OCI-LY7 (cell line): ENCODE measurements around the gene CAPN9. TPM values are rescaled to one million over a fixed set of nuclear protein-coding genes. Genes with fewer than 3 reads are reported as not detected.

ENCODE experiments used
- BruUV-seq: library from RNA; stranded (reverse); fragments of 400-500 nt; replicated peaks from 2 replicates; lab custom pipeline; 2021; lab: Mats Ljungman, UMichigan
- CTCF ChIA-PET: fragments of 300-600 bp; sonication (Branson Sonifier 250); formaldehyde crosslinking; loops from one replicate; lab custom pipeline; 2022; ENCODE audit warnings: antibody characterized with exemption; ENCODE audit not compliant: unreplicated experiment; lab: Charles Lee
- POLR2A ChIA-PET: fragments of 300-600 bp; sonication (Branson Sonifier 250); formaldehyde crosslinking; loops from one replicate; lab custom pipeline; 2022; ENCODE audit warnings: antibody characterized with exemption; lab: Charles Lee
- DNase-seq: peaks from one replicate; pipeline ENCODE4 v3.0.0-alpha.2; 2015; ENCODE audit warnings: low spot score
- H2AFZ ChIP-seq: fragments of 200-600 bp; sonication (generic), shearing (Covaris generic); 2 replicates; pipeline ENCODE4 v1.6.1; 2014; ENCODE audit warnings: mild to moderate bottlenecking, antibody characterized with exemption, low read length, moderate library complexity
- H3K27ac ChIP-seq: fragments of 200-600 bp; sonication (generic); 2 replicates; pipeline ENCODE4 v1.5.1; 2014; ENCODE audit warnings: mixed run types, low read depth, mild to moderate bottlenecking, moderate library complexity, low read length, inconsistent platforms; ENCODE audit not compliant: poor library complexity, severe bottlenecking
- H3K36me3 ChIP-seq: fragments of 200-600 bp; sonication (generic); 2 replicates; pipeline ENCODE4 v1.6.1; 2014; ENCODE audit warnings: mild to moderate bottlenecking, antibody characterized with exemption, low read length, moderate library complexity, mixed read lengths; ENCODE audit not compliant: insufficient read depth
- H3K4me1 ChIP-seq: fragments of 200-600 bp; sonication (generic); 2 replicates; pipeline ENCODE4 v1.5.1; 2014; ENCODE audit warnings: mild to moderate bottlenecking, low read length; ENCODE audit not compliant: insufficient read depth, poor library complexity, severe bottlenecking
- H3K4me2 ChIP-seq: fragments of 200-600 bp; sonication (generic); 2 replicates; pipeline ENCODE4 v1.6.1; 2014; ENCODE audit warnings: mild to moderate bottlenecking, low read length
- H3K4me3 ChIP-seq: fragments of 200-600 bp; sonication (generic); 2 replicates; pipeline ENCODE4 v1.5.1; 2014; ENCODE audit warnings: mild to moderate bottlenecking, low read depth, low read length; ENCODE audit not compliant: poor library complexity, severe bottlenecking
- H3K79me2 ChIP-seq: fragments of 200-600 bp; sonication (generic); 2 replicates; pipeline ENCODE4 v1.6.1; 2016; ENCODE audit warnings: low read depth, mild to moderate bottlenecking, low read length, moderate library complexity, mixed read lengths; ENCODE audit not compliant: insufficient read depth
- H3K9me2 ChIP-seq: fragments of 200-600 bp; sonication (generic); 2 replicates; pipeline ENCODE4 v1.6.1; 2016; ENCODE audit warnings: mild to moderate bottlenecking, low read length, mixed read lengths; ENCODE audit not compliant: insufficient read depth
- H3K9me3 ChIP-seq: fragments of 200-600 bp; sonication (generic); 2 replicates; pipeline ENCODE4 v1.6.1; 2014; ENCODE audit warnings: mild to moderate bottlenecking, mixed run types, low read length, mixed read lengths
- H4K20me1 ChIP-seq: fragments of 200-600 bp; sonication (generic); 2 replicates; pipeline ENCODE4 v1.6.1; 2014; ENCODE audit warnings: mild to moderate bottlenecking, antibody characterized with exemption, low read length, moderate library complexity, mixed read lengths; ENCODE audit not compliant: insufficient read depth
- EZH2phosphoT487 ChIP-seq: fragments of 200-600 bp; sonication (generic); IDR thresholded peaks from 2 replicates; pipeline ENCODE4 v1.6.1; 2018; ENCODE audit warnings: low read depth, borderline replicate concordance, mild to moderate bottlenecking, mixed run types, antibody characterized with exemption, low read length, moderate library complexity, mixed read lengths
- intact Hi-C: fragments of 100-400 bp; cut with micrococcal nuclease; formaldehyde crosslinking; loops from one replicate; pipeline ENCODE4 v1.10.0; 2022; ENCODE audit not compliant: unreplicated experiment
- total RNA-seq, 2 experiments: library from RNA; depleted of rRNA in 1 of 2; stranded (reverse); fragments of >200 nt in 1 of 2; shearing (Covaris generic) in 1 of 2; gene quantifications; 2 replicates each; pipeline ENCODE4 v1.2.3, GENCODE V29; 2014 to 2022
- TF ChIP-seq, protein P1 (sequence below): fragments of 200-600 bp; sonication (generic); conservative IDR thresholded peaks from 2 replicates; pipeline ENCODE4 v1.5.1; 2014; ENCODE audit warnings: mild to moderate bottlenecking, antibody characterized with exemption, low read length, moderate library complexity, mixed read lengths

The CAPN9 gene
- total RNA-seq, 2 experiments from 2014 or later: not detected

DNA sequence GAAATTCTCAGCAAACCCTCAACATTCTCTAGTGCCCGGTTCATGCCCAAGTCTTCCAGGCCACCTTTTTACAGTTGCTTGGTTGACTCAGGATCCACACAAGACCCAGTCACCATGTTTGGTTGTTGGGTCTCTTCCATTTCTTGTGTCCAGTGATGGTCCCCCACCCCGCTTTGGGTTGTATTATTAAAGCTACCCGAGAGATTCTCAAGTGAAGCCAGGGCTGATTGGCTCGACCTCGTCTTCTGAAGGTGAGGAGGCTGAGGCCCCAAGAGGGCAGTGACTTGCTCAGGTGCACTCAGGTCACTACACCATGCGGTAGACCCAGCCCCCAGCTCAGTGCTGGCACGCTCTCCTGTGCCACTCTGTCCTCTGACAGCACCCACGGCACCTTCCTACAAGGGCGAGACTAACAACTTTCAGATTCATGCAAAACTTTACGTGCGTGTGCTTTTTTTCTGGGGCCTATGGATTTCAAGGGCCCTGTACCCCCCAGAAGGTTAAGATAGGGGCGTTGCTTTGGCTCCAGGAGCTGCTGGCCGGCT, 50.3 kb downstream of the CAPN9 start:
- no peaks in the 10 kb centered on the region for H3K36me3 ChIP-seq
- no peaks in the 10 kb centered on the region for H3K9me3 ChIP-seq
- H4K20me1 ChIP-seq: no peaks in the 10 kb centered on the region
- TF ChIP-seq, protein P1, sequence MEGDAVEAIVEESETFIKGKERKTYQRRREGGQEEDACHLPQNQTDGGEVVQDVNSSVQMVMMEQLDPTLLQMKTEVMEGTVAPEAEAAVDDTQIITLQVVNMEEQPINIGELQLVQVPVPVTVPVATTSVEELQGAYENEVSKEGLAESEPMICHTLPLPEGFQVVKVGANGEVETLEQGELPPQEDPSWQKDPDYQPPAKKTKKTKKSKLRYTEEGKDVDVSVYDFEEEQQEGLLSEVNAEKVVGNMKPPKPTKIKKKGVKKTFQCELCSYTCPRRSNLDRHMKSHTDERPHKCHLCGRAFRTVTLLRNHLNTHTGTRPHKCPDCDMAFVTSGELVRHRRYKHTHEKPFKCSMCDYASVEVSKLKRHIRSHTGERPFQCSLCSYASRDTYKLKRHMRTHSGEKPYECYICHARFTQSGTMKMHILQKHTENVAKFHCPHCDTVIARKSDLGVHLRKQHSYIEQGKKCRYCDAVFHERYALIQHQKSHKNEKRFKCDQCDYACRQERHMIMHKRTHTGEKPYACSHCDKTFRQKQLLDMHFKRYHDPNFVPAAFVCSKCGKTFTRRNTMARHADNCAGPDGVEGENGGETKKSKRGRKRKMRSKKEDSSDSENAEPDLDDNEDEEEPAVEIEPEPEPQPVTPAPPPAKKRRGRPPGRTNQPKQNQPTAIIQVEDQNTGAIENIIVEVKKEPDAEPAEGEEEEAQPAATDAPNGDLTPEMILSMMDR: no peak
- no peak overlapping the region for H3K4me3 ChIP-seq
- no peak overlapping the region for H3K27ac ChIP-seq
- no peak for DNase-seq
- H3K9me2 ChIP-seq: no peaks in the 10 kb centered on the region
- no peak overlapping the region for H2AFZ ChIP-seq
- H3K4me2 ChIP-seq: no peak overlapping the region
- POLR2A ChIA-PET: no interaction called here
- no TSS peak for BruUV-seq
- H3K79me2 ChIP-seq: no peaks in the 10 kb centered on the region
- intact Hi-C loops: no loop called here
- CTCF ChIA-PET: no interaction called here
- H3K4me1 ChIP-seq: no peaks in the 10 kb centered on the region

DNA sequence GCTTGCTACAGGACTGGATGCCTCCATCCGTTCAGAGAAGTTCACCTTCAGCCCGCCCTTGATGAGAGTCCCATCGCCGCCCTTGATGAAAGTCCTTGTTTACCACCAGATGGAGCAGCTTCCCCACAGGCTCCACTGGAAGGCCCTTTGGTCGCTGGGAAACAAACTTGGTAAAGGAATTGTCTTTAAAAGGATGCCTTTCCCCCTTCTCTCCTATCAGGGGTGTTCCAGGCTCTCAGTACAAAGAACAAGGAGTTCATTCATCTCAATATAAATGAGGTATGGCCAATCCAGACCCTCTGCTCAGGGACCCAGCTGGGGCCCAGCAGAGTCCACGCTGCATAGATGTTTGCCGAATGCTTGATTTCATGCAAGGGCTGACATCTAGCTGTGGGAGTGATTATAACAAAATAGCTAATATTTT, 50.8 kb downstream of the CAPN9 start:
- peak; percentile 5 for DNase-seq
- POLR2A ChIA-PET: interaction anchor here (0.5 kb wide), 1 partner anchor 503 kb away, joined by 3 read pairs; no protein-coding TSS in a partner anchor
- no peaks in the 10 kb centered on the region for H4K20me1 ChIP-seq
- H2AFZ ChIP-seq: no peak overlapping the region
- no peak for TF ChIP-seq EZH2phosphoT487
- TF ChIP-seq, protein P1: peak; percentile 54
- intact Hi-C loops: loop anchor here (1.0 kb wide), 1 partner anchor 413 kb away; no protein-coding TSS in a partner anchor
- H3K9me3 ChIP-seq: no peaks in the 10 kb centered on the region
- no peaks in the 10 kb centered on the region for H3K36me3 ChIP-seq
- no peak overlapping the region for H3K4me2 ChIP-seq
- BruUV-seq: no TSS peak
- no peak overlapping the region for H3K27ac ChIP-seq
- H3K4me1 ChIP-seq: no peaks in the 10 kb centered on the region
- H3K9me2 ChIP-seq: no peaks in the 10 kb centered on the region
- H3K4me3 ChIP-seq: no peak overlapping the region
- CTCF ChIA-PET: no interaction called here
- H3K79me2 ChIP-seq: no peaks in the 10 kb centered on the region

DNA sequence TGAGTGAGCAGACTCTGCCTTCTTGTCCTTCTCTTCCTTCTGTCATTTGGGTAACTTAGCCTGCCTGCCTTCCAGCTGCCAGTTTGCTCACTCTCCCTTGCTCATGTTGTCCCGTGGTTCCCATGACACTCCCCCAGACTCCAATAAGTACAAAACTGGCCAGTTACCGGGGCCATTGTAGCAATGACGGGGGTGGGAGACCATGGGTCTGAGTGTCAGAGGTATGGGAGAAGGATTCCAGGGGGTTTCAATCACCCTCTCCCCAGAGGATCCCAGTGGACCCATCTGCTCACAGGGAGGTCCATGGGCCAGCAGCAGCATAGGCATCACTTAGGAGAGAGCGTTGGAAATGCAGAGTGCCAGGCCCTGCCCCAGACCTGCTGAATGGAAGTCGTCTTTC, 51.3 kb downstream of the CAPN9 start:
- no peak for DNase-seq
- Histone ChIP-seq H3K36me3 (no peaks in the 10 kb centered on the region), H4K20me1 (no peaks in the 10 kb centered on the region), H3K79me2 (no peaks in the 10 kb centered on the region), H3K4me3 (no peak overlapping the region), H3K4me1 (no peaks in the 10 kb centered on the region), H3K27ac (no peak overlapping the region), H2AFZ (no peak overlapping the region), H3K4me2 (no peak overlapping the region), H3K9me3 (no peaks in the 10 kb centered on the region), H3K9me2 (no peaks in the 10 kb centered on the region)
- no TSS peak for BruUV-seq
- TF ChIP-seq, protein P1: no peak
- TF ChIP-seq EZH2phosphoT487: no peak
- ChIA-PET CTCF (no interaction called here), POLR2A (interaction anchor here (0.5 kb wide), 1 partner anchor 503 kb away, joined by 3 read pairs; no protein-coding TSS in a partner anchor)
- intact Hi-C loops: loop anchor here (1.0 kb wide), 1 partner anchor 413 kb away; no protein-coding TSS in a partner anchor
